Spinal cord (tissue), 10 donors: ENCODE results near the gene ANKRD35. TPM values are rescaled to one million over a fixed set of nuclear protein-coding genes. Genes with fewer than 3 reads are reported as not detected.

Experiments used
- DNase-seq, 6 donors: peaks; one replicate each; pipeline versions ENCODE4 v3.0.0 to v3.0.0-alpha.2; 2013 to 2015; ENCODE audit warnings: low spot score in 6 of 6, low read depth in 4 of 6
- H3K27ac ChIP-seq: one replicate; pipeline ENCODE4 v1.5.1; 2013; ENCODE audit warnings: low read depth, low read length, control low read depth
- H3K27me3 ChIP-seq: one replicate; pipeline ENCODE4 v1.6.1; 2013; ENCODE audit warnings: low read length; ENCODE audit not compliant: control insufficient read depth, insufficient read depth
- H3K36me3 ChIP-seq: one replicate; pipeline ENCODE4 v1.6.1; 2013; ENCODE audit warnings: low read length; ENCODE audit not compliant: control insufficient read depth, insufficient read depth
- H3K4me1 ChIP-seq: one replicate; pipeline ENCODE4 v1.6.1; 2013; ENCODE audit warnings: low read length; ENCODE audit not compliant: control insufficient read depth, insufficient read depth
- H3K4me3 ChIP-seq: one replicate; pipeline ENCODE4 v1.5.1; 2013; ENCODE audit warnings: low read depth, low read length, control low read depth
- H3K9me3 ChIP-seq: one replicate; pipeline ENCODE4 v1.6.1; 2013; ENCODE audit warnings: low read length; ENCODE audit not compliant: control insufficient read depth, insufficient read depth
- WGBS: methylation state at CpG from one replicate; pipeline ENCODE4 v1.1.5; 2013; ENCODE audit warnings: missing lambda C conversion rate; ENCODE audit not compliant: insufficient coverage; 5-methylcytosine and 5-hydroxymethylcytosine counted together
- polyA plus RNA-seq, 2 donors: library from polyadenylated mRNA; unstranded; fragments of 120-200 nt; gene quantifications; one replicate each; pipeline ENCODE4 v1.2.1, GENCODE V29; 2013; ENCODE audit not compliant: insufficient read length in 2 of 2
- total RNA-seq, 2 donors: library from RNA; depleted of rRNA in 1 of 2; stranded (reverse); fragments of 120-200 nt in 1 of 2; fragments of >200 nt in 1 of 2; gene quantifications; one replicate each; pipeline versions ENCODE4 v1.2.3 to v1.2.4, GENCODE V29; 2013 to 2014
- donor health status: healthy.

The ANKRD35 gene
- total and polyA plus RNA-seq, 4 donors, result 3.7 to 11.0 (median 6.4) TPM

DNA sequence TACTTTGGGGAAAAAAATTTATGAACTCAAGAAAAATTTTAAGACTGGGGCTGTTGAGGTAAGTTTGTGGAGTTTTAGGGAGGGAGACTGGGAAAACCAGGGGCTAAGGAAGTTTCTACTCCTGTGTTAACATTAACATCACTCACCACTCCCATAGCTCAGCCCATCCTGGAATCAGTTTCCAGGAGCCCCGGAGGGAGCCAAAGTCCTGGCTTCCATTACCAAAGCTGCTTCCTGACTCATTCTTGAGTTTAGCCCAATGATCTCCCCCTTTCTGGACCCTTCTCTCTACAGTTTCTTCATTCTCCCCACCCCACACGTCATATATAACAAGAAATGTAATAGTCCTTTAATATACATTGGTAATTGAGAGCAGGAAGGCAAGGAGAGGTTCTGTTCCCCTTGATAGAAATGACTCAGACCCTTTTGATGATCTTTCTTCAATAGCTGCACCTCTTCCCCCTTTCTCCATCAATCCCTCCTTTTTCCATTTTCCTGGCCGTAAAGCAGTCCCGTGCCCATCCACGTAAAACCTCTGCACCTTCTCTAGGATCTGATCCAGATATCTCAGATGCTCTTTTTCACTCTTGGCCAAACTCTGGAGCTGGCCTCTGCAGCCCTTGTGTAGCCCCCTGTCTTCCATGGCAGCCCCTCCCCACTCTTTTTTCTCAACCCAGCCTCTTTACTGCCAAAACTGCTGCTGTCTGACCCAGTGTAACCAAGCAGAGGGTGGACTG lies 22.2 kb downstream of the ANKRD35 start:
- Histone ChIP-seq H3K9me3 (no peaks in the 10 kb centered on the region), H3K27ac (peak overlapping the region; percentile 37), H3K4me1 (peaks cover 9% of the 10 kb centered on the region), H3K27me3 (no peaks in the 10 kb centered on the region), H3K36me3 (peaks cover 7% of the 10 kb centered on the region), H3K4me3 (no peak overlapping the region)
- WGBS, result 69% methylated on average over 4 of the region's 5 CpGs
- DNase-seq, result peak in 1 of 6 donors; percentile 38

GRCh38 chr1:145859491-145860023 lies 26.1 kb downstream of the ANKRD35 start:
- H3K9me3 ChIP-seq, result no peaks in the 10 kb centered on the region
- H3K27ac ChIP-seq, result peak overlapping the region; percentile 98
- peaks cover 27% of the 10 kb centered on the region for H3K36me3 ChIP-seq
- peak in 5 of 6 donors; percentile 59 to 93 (median 68) for DNase-seq
- no peaks in the 10 kb centered on the region for H3K27me3 ChIP-seq
- H3K4me3 ChIP-seq, result peak overlapping the region; percentile 95
- WGBS, result 0% methylated on average over 29 of the region's 41 CpGs
- peaks cover 15% of the 10 kb centered on the region for H3K4me1 ChIP-seq

DNA sequence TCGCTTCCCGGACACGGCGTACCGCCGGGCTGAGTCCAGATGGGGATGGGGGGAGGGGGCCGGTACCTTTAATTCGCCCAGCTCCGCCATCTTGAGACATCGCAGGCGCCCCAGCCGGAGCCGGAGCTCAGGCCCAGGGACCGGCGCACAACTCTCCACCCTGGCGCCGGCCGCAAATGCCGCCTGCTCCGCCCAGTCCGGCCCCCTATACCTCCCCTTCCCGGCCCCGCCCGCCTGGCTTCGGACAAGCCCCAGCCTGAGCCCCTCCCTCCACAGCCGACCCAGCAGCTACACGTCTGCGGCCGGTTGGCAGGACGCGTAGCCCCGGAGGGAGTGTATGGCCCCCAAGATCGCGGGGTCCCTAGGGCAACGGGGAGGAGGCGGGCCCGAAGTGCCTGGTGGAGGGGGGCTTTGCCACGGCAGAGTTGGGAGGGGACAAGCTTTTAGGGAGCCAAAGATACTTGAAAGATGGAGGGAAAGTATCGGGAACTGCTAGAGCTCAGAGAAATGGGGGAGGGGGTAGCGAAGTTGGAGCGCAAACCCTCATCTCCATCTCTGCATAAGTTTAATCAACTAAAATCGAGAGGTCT lies 26.7 kb downstream of the ANKRD35 start, which contains the start of gene PIAS3:
PIAS3 (minus strand) TSS at position 181 of the 590 bp plus-strand sequence; CDS start at position 90, 91 bp downstream.
- 0% methylated on average over 34 of the region's 42 CpGs for WGBS
- Histone ChIP-seq H3K4me3 (peak within 1 kb of the TSS; percentile 95), H3K36me3 (peaks cover 33% of the 10 kb centered on the region), H3K4me1 (peaks cover 15% of the 10 kb centered on the region), H3K27me3 (no peaks in the 10 kb centered on the region), H3K9me3 (no peaks in the 10 kb centered on the region), H3K27ac (peak within 1 kb of the TSS; percentile 98)
- peak; percentile 79 to 97 (median 86) for DNase-seq

- WGBS, result 0% methylated on average over 27 of the region's 35 CpGs
- peaks cover 15% of the 10 kb centered on the region for H3K4me1 ChIP-seq
- H3K36me3 ChIP-seq, result peaks cover 38% of the 10 kb centered on the region
- H3K4me3 ChIP-seq, result peak overlapping the region; percentile 95
- no peaks in the 10 kb centered on the region for H3K27me3 ChIP-seq
- peak overlapping the region; percentile 98 for H3K27ac ChIP-seq
- DNase-seq, result peak in 1 of 6 donors; percentile 80
- H3K9me3 ChIP-seq, result no peaks in the 10 kb centered on the region
These were observed 27.3 kb downstream of the ANKRD35 start for GRCh38 chr1:145858238-145858900.

- DNase-seq, result no peak
- Histone ChIP-seq H3K27ac (no peak overlapping the region), H3K4me3 (no peak overlapping the region), H3K9me3 (no peaks in the 10 kb centered on the region), H3K27me3 (no peaks in the 10 kb centered on the region), H3K36me3 (peaks cover 46% of the 10 kb centered on the region), H3K4me1 (peaks cover 15% of the 10 kb centered on the region)
- WGBS, result 100% methylated on average over 1 of the region's 4 CpGs
These were observed 28.5 kb downstream of the ANKRD35 start for GRCh38 chr1:145857170-145857569.

DNA sequence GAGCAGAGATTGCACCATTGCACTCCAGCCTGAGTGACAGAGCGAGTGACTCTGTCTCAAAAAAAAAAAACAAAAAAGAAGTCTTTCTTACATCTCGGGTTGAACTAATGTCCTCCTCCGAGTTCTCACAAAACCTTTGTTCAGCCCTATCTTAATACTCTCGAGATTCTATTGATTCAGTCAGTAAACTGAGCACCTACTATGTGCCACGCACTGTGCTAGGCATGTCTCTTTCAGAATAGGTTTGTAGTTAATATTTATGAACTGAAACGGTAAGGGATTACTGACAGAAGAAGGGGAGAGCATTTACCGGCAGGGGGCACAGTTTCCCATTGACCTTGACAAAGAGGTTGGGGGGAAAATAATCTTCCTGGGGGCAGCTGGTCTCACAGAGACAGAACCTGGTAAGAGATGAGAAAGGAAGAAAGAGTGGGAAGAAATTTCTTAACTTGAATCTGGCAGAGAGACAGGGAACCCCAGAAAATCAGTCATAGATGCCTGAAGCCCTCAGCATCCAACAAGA lies 30.2 kb downstream of the ANKRD35 start:
- Histone ChIP-seq H3K27me3 (no peaks in the 10 kb centered on the region), H3K36me3 (peaks cover 55% of the 10 kb centered on the region), H3K27ac (no peak overlapping the region), H3K9me3 (no peaks in the 10 kb centered on the region), H3K4me3 (no peak overlapping the region), H3K4me1 (peaks cover 15% of the 10 kb centered on the region)
- 72% methylated on average over 3 of the region's 7 CpGs for WGBS
- no peak for DNase-seq

DNA sequence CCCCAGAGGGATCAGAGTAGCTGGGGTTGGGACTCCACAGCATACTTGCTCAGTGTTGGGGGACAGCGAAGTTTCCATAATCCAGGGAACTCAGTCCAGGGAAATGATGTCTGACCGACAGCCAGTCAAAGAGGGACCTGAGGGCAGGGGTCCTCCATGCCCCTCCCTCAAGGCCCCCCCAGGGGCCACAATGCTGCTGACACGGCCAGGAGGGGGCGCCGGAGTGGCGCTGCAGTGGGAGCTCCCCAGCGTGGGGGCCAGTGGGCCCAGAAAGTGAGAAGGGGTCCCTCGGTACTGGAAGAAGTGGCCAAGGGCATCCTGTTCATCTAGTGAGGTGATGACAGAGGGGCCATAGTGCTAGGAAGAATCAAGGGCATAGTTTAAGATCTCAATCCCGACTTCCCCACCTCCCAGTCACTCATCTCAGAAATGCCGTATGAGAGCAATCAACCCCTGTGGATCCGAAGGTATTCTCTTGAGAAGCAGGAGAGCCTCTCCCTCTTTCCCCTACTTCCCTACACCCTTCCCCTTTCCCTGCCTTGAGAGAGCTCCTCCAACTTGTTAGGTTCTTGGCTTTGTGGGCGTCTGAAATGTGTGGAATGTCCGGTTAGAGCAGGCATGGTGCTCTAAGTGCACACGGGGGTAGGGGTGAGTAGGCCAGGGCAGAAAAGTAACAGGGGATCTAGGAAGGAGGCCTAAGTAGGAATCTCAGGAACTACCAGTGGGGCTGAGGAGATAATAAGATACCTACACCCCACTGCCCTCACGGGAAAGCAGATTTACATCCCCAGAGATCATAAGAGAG lies 36.1 kb downstream of the ANKRD35 start:
- 72% methylated on average over 9 of the region's 15 CpGs for WGBS

GRCh38 chr1:145847827-145848226 lies 37.8 kb downstream of the ANKRD35 start:
- Histone ChIP-seq H3K9me3 (no peaks in the 10 kb centered on the region), H3K36me3 (peaks cover 36% of the 10 kb centered on the region)
- 90% methylated on average over 2 of the region's 3 CpGs for WGBS

More for the DNA sequence above, 36.1 kb downstream of the ANKRD35 start:
- Histone ChIP-seq H3K4me3 (no peak overlapping the region), H3K27me3 (no peaks in the 10 kb centered on the region), H3K27ac (no peak overlapping the region), H3K4me1 (peaks cover 18% of the 10 kb centered on the region), H3K36me3 (peaks cover 49% of the 10 kb centered on the region), H3K9me3 (no peaks in the 10 kb centered on the region)
- no peak for DNase-seq

DNA sequence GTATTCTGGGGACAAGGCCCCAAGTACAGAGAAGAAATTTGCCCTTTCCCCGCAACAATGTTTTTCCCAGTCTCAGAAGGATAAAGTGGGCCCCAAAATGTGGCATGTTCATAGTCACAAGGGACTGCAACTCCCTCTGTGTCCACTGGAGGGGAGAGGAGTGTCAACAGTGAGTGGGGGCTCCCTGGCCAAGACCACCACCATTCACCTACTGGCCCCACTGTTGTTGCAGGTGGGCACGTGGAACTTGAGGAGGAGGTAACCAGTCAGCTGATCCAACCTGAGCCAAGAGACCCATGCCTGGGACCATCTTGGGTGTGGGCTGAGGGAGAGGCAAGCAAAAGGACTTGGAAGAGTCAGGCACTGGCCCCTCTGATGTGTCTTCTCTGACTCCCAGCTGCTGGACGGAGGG lies 39.5 kb downstream of the ANKRD35 start:
- peaks cover 35% of the 10 kb centered on the region for H3K36me3 ChIP-seq
- WGBS, result 90% methylated on average over 2 of the region's 3 CpGs
- H3K9me3 ChIP-seq, result no peaks in the 10 kb centered on the region
- DNase-seq, result peak in 3 of 6 donors; percentile 22 to 60 (median 53)
- H3K27me3 ChIP-seq, result no peaks in the 10 kb centered on the region
- peak overlapping the region; percentile 79 for H3K4me3 ChIP-seq
- H3K27ac ChIP-seq, result peak overlapping the region; percentile 85
- H3K4me1 ChIP-seq, result peaks cover 19% of the 10 kb centered on the region

More at GRCh38 chr1:145847827-145848226, 37.8 kb downstream of the ANKRD35 start:
- no peak overlapping the region for H3K4me3 ChIP-seq
- H3K27ac ChIP-seq, result no peak overlapping the region
- no peak for DNase-seq
- no peaks in the 10 kb centered on the region for H3K27me3 ChIP-seq
- peaks cover 19% of the 10 kb centered on the region for H3K4me1 ChIP-seq
